Upper lobe of left lung (tissue), 4 donors: ENCODE measurements around the gene MORC1.

ENCODE experiments used
- CTCF ChIP-seq, 6 experiments: fragments of 450-650 bp in 4 of 6; fragments of 200-600 bp in 2 of 6; sonication (generic) in 2 of 6; IDR thresholded peaks; one replicate each; pipeline ENCODE4 v1.5.1; 2016 to 2019; ENCODE audit warnings: antibody characterized with exemption in 6 of 6
- EP300 ChIP-seq, 4 donors: sonication (generic); formaldehyde crosslinking; IDR thresholded peaks; one replicate each; pipeline ENCODE4 v1.5.1; 2017; ENCODE audit warnings: antibody characterized with exemption in 4 of 4, control low read depth in 2 of 4
- POLR2A ChIP-seq, 4 donors: fragments of 450-650 bp; IDR thresholded peaks; one replicate each; pipeline ENCODE4 v1.5.1; 2016 to 2017; ENCODE audit warnings: antibody characterized with exemption in 4 of 4, mild to moderate bottlenecking in 2 of 4

DNA sequence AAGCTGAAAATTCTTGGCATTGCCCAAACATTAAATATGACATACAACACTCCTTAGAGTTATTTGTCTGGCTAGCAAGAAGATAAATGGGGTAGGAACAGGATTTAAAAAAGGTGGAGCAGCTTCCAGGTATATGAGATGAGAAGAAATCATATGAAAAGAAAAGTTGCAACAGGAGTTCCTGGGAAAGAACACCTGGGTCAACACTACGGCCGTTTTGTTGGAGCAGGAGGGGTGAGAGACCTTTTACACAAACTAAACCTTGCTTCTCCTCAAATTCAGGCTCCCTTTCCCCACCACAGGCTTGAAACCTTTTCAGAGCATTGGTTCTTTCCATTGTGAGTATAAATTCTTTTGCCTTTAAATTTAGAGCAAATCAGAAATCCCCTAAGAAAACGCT lies 145.5 kb downstream of the MORC1 start:
- TF ChIP-seq CTCF (IDR thresholded peaks at IDR 0.05) (no peak), EP300 (IDR thresholded peaks at IDR 0.05) (no peak), POLR2A (IDR thresholded peaks at IDR 0.05) (no peak)
